NT2/D1 (cell line): Measurements from ENCODE around the gene BZW1.
A peak's percentile ranks its signal among the peaks of the same experiment; 100 is the strongest.

Source experiments
- DNase-seq: peaks from one replicate; pipeline ENCODE4 v3.0.0-alpha.2; 2011; ENCODE audit warnings: low read depth, low spot score
- H3K27me3 ChIP-seq: 2 replicates; pipeline ENCODE4 v1.6.0; 2011; ENCODE audit warnings: mild to moderate bottlenecking; ENCODE audit not compliant: insufficient read length, insufficient read depth
- H3K36me3 ChIP-seq: 2 replicates; pipeline ENCODE4 v1.6.1; 2011; ENCODE audit warnings: mild to moderate bottlenecking, low read length, mixed read lengths; ENCODE audit not compliant: insufficient read depth, insufficient read length
- H3K4me1 ChIP-seq: 2 replicates; pipeline ENCODE4 v1.5.1; 2011; ENCODE audit not compliant: insufficient read depth, insufficient read length
- H3K4me3 ChIP-seq: 2 replicates; pipeline ENCODE4 v1.5.1; 2011; ENCODE audit warnings: low read depth; ENCODE audit not compliant: insufficient read length
- H3K9ac ChIP-seq: 2 replicates; pipeline ENCODE4 v1.6.0; 2011; ENCODE audit warnings: low read depth; ENCODE audit not compliant: insufficient read length
- H3K9me3 ChIP-seq: 2 replicates; pipeline ENCODE4 v1.5.1; 2011; ENCODE audit warnings: mild to moderate bottlenecking, low read length; ENCODE audit not compliant: insufficient read depth
- SUZ12 ChIP-seq: IDR thresholded peaks from 2 replicates; pipeline ENCODE4 v1.6.1; 2011; ENCODE audit not compliant: insufficient read length, insufficient read depth; ENCODE audit errors: extremely low read depth
- YY1 ChIP-seq: IDR thresholded peaks from 2 replicates; pipeline ENCODE4 v1.6.1; 2011; ENCODE audit not compliant: insufficient read length, insufficient read depth
- ZNF274 ChIP-seq: IDR thresholded peaks from 2 replicates; pipeline ENCODE4 v1.6.1; 2011; ENCODE audit warnings: mild to moderate bottlenecking, low read depth, low read length

The BZW1 gene

DNA sequence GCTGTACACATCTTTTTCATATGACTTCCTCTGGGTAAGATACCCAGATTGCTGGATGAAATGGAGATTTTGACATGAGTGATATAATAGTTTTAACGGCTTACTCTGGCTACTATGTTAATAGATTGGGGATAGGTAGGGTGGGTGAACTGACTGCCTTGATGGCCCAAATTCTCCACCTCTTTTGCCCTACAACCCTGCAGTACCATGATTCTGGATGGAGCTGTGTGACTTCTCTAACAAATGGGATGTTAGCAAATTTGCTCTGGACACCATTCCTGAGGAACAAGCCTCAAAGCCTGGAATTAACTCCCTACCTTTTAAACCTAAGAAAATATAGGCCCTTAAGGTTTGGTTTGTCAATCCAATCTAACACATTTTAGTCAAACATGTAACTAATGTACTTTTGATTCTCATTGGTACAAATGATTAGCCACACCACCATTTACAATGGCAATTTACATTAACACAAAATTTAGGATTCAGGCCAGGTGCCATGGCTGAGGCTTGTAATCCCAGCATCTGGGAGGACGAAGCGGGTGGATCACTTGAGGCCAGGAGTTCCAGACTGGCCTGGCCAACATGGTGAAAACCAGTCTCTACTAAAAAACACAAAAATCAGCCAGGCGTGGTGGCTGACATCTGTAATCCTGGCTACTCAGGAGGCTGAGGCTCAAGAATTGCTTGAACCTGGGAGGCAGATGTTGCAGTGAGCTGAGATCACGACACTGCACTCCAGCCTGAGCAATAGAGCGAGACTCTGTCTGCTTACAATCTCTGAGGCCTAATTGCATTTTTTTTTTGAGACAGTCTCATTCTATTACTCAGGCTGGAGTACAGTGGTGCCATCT, 39.9 kb downstream of the BZW1 start:
- H3K36me3 ChIP-seq, result peaks cover 56% of the 10 kb centered on the region
- no peak overlapping the region for H3K9ac ChIP-seq

DNA sequence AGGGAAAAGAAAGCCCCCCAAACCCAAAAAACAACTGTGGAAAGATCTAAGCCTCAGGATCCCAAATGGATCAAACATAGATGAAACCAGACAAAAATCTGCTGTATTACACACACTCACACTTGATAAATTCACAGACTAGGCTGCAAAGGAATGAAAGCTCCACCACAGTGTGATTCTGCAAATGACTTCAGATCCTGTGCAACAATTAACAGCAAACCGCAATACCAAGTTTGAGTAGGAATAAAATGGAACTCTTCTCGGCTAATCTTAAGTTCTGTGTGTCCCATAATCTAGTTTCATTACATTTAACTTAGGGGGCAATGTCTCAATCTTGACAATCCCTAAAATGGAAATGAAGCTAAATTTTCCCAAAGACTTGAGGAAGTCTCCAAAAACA, 40.9 kb downstream of the BZW1 start:
- H3K36me3 ChIP-seq, result peaks cover 65% of the 10 kb centered on the region
- no peak overlapping the region for H3K4me3 ChIP-seq
- H3K9ac ChIP-seq, result no peak overlapping the region
- no peak for DNase-seq
- no peaks in the 10 kb centered on the region for H3K9me3 ChIP-seq
- H3K27me3 ChIP-seq, result no peaks in the 10 kb centered on the region
- no peaks in the 10 kb centered on the region for H3K4me1 ChIP-seq
- TF ChIP-seq ZNF274 (no peak), YY1 (no peak), SUZ12 (no peak)

More for the DNA sequence above, 39.9 kb downstream of the BZW1 start:
- no peak overlapping the region for H3K4me3 ChIP-seq
- no peaks in the 10 kb centered on the region for H3K9me3 ChIP-seq
- no peaks in the 10 kb centered on the region for H3K27me3 ChIP-seq
- H3K4me1 ChIP-seq, result no peaks in the 10 kb centered on the region
- DNase-seq, result no peak
- TF ChIP-seq SUZ12, result no peak
- no peak for TF ChIP-seq YY1
- TF ChIP-seq ZNF274, result no peak

DNA sequence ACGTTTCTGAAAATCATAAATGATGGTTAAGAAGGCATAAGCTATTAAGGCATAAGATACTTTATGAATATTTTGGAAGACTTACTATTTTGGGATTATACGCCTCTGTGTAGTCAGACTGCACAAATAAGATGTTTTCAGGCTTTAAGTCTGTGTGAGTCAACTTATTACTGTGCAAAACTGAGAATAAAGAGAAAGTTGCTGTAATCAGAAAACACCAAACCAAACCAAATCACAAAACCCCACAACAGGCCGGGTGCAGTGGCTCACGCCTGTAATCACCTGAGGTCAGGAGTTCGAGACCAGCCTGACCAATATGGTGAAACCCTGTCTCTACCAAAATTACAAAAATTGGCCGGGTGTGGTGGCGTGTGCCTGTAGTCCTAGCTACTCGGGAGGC, 45.1 kb downstream of the BZW1 start:
- Histone ChIP-seq H3K4me1 (no peaks in the 10 kb centered on the region), H3K36me3 (peaks cover 99% of the 10 kb centered on the region), H3K9me3 (no peaks in the 10 kb centered on the region), H3K9ac (no peak overlapping the region), H3K27me3 (no peaks in the 10 kb centered on the region), H3K4me3 (no peak overlapping the region)
- TF ChIP-seq ZNF274 (no peak), YY1 (no peak), SUZ12 (no peak)
- DNase-seq, result no peak

DNA sequence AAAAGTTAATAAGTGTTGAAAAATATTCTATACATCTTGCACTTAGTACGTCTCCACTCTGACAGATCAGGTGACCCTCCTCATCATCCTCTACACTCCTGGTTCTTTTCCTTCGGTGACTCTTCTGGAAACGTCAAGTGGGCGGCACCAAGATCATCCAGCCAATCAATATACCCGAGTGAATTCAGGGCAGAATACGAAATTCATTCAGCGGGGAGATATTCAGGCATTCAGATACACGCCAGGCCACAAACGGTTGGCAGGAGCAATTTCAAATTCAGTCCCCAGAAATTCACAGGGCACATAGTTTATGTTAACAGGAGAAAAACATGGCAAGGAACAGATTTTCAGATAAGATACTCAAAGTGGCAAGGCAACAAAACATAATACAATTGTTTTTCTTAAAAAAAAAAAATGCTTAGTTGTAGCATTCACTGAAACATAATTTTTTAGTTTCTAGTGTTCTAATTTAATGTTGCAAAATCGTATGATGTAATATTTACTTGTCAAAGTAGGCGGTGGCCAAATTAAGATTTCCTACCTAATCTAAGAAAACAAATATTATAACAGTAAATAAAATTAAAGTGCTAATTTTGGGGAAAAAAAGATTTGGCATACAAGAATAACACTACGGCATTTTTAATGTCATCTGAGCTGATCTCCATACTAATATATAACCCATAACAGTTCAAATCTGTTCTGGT, 48.5 kb downstream of the BZW1 start:
- Histone ChIP-seq H3K9ac (no peak overlapping the region), H3K9me3 (no peaks in the 10 kb centered on the region), H3K36me3 (peaks cover 71% of the 10 kb centered on the region), H3K4me3 (no peak overlapping the region), H3K27me3 (no peaks in the 10 kb centered on the region), H3K4me1 (no peaks in the 10 kb centered on the region)
- DNase-seq, result no peak
- no peak for TF ChIP-seq ZNF274
- TF ChIP-seq SUZ12, result no peak
- no peak for TF ChIP-seq YY1

DNA sequence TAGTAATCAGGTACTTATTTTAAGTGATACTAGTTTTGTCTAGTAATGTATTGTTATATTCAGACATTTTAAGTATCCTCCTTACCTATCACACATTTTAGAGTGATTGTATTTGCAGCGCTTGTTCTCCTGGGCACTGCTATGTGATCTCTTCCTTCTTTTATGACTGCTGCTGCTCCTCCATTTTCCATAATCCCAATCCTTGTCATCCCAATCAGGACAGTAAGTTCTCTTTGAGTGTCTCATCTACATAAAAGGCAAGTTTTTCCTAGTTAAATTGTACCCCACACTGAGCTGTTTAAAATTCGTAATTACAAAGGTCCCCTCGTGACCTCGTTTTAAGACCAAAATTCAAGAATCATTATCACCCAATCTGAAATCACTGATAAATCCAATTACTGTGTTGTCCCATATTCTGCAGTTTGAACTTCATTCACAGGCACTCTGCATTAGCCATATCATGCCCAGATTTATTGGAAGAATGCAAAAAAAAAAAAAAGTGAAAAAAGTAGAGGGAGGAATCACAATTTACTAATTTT, 50.0 kb downstream of the BZW1 start:
- Histone ChIP-seq H3K9ac (no peak overlapping the region), H3K4me1 (no peaks in the 10 kb centered on the region), H3K4me3 (no peak overlapping the region), H3K36me3 (peaks cover 57% of the 10 kb centered on the region), H3K27me3 (no peaks in the 10 kb centered on the region), H3K9me3 (no peaks in the 10 kb centered on the region)
- no peak for DNase-seq
- TF ChIP-seq SUZ12, result no peak
- TF ChIP-seq YY1, result no peak
- no peak for TF ChIP-seq ZNF274

DNA sequence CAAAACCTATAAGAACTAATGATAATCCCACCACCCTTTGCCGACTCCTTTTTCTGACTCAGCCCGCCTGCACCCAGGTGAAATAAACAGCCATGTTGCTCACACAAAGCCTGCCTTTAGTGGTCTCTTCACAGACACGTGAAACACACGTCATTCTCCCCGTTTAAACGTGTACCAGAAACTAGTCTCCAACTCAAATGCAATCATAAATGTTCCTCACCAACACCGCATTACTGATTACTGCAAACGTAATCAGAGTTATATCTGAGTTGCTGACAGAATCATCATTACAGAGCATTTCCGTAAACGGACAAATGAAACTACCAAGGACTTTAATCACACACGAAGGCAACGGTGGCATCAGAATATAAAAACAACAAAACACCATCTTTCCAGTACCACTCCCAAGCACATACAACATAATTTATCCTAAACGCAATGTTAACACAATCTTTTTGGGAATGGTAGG, 50.9 kb downstream of the BZW1 start:
- Histone ChIP-seq H3K36me3 (peaks cover 48% of the 10 kb centered on the region), H3K4me1 (no peaks in the 10 kb centered on the region), H3K4me3 (peak overlapping the region; percentile 97), H3K9me3 (no peaks in the 10 kb centered on the region), H3K27me3 (no peaks in the 10 kb centered on the region), H3K9ac (peak overlapping the region; percentile 99)
- DNase-seq, result no peak
- TF ChIP-seq YY1 (no peak), ZNF274 (no peak), SUZ12 (no peak)

DNA sequence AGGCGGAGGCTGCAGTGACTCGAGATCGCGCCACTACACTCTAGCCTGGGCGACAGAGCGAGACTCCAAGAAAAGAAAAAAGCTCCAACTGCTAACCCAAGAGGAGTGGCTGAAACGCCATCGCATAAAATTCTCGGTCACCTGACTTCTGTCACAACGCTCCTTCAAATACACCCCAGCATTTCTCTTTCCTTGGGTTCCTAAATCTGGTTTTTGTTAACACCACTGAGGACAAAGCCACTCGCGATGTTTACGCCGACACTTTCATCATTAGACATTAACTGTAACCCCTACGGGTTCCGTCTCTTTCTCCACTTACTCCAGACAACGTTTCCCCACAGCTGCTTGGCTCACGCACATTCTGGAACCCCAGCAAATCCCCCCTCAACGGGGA, 52.1 kb downstream of the BZW1 start:
- no peaks in the 10 kb centered on the region for H3K9me3 ChIP-seq
- H3K27me3 ChIP-seq, result no peaks in the 10 kb centered on the region
- no peak for TF ChIP-seq ZNF274
- TF ChIP-seq YY1, result no peak
- no peak for TF ChIP-seq SUZ12
- no peak for DNase-seq
- H3K4me1 ChIP-seq, result no peaks in the 10 kb centered on the region
- peak overlapping the region; percentile 97 for H3K4me3 ChIP-seq
- peak overlapping the region; percentile 99 for H3K9ac ChIP-seq
- H3K36me3 ChIP-seq, result peaks cover 36% of the 10 kb centered on the region
